ENCODE results near the gene SNX33. TPM values are rescaled to one million over a fixed set of nuclear protein-coding genes. Genes with fewer than 3 reads are reported as not detected.
A peak's percentile ranks its signal among the peaks of the same experiment; 100 is the strongest.
"Not testable (repeated sequence)": the region's sequence is repeated elsewhere in the genome, so short reads cannot be mapped to it uniquely, and the experiment has no call there.

Gene SNX33
- total and polyA plus RNA-seq, 11 donors: 7.7 to 20.9 (median 11.3) TPM

GRCh38 chr15:75709458-75709857 lies 61.7 kb downstream of the SNX33 start:
- H3K36me3 ChIP-seq; intact Hi-C loops (cut with DNase I); H3K9me3 ChIP-seq: not testable (repeated sequence)
- Histone ChIP-seq H3K4me1 (peaks cover 0 to 57% (median 21%) of the 10 kb centered on the region in 12 donors), H3K27me3 (peaks cover 0 to 11% (median 0%) of the 10 kb centered on the region in 9 donors), H3K4me3 (peak overlapping the region in 7 of 12 donors; percentile 4 to 30 (median 28)), H3K27ac (peak overlapping the region in 10 of 12 donors; percentile 12 to 95 (median 65))
- 12 to 43% (median 33%) methylated on average over 2 to 13 of the region's 15 CpGs for WGBS, 4 donors
- DNase-seq: peak; percentile 82 to 93 (median 86)
- TF ChIP-seq POLR2A (IDR thresholded peaks at IDR 0.05): peak in 1 of 2 donors; percentile 25
- ATAC-seq: peak; percentile 76 to 86 (median 80)

GRCh38 chr15:75710874-75711273 lies 63.2 kb downstream of the SNX33 start:
- intact Hi-C loops (cut with DNase I); H3K36me3 ChIP-seq: not testable (repeated sequence)
- H3K27ac ChIP-seq: peak overlapping the region in 3 of 12 donors; percentile 29 to 95 (median 79)

GRCh38 chr15:75711495-75711894 lies 63.8 kb downstream of the SNX33 start:
- intact Hi-C loops (cut with DNase I); H3K36me3 ChIP-seq; H3K9me3 ChIP-seq; ATAC-seq; DNase-seq: not testable (repeated sequence)
- Histone ChIP-seq H3K4me1 (peaks cover 0 to 38% (median 19%) of the 10 kb centered on the region in 12 donors), H3K27me3 (peaks cover 0 to 11% (median 0%) of the 10 kb centered on the region in 9 donors), H3K4me3 (peak overlapping the region in 10 of 12 donors; percentile 13 to 86 (median 65)), H3K27ac (peak overlapping the region in 6 of 12 donors; percentile 29 to 95 (median 72))
- 54 to 88% (median 68%) methylated on average over 2 to 7 of the region's 7 CpGs for WGBS, 4 donors

More at GRCh38 chr15:75710874-75711273, 63.2 kb downstream of the SNX33 start:
- Histone ChIP-seq H3K4me3 (peak overlapping the region in 1 of 12 donors; percentile 29), H3K4me1 (peaks cover 0 to 43% (median 19%) of the 10 kb centered on the region in 12 donors), H3K27me3 (peaks cover 0 to 11% (median 0%) of the 10 kb centered on the region in 9 donors)
- ATAC-seq, H3K9me3 ChIP-seq: not testable (repeated sequence)
- peak in 1 of 5 donors; percentile 62 for DNase-seq
- 73 to 88% (median 86%) methylated on average over 4 to 5 of the region's 5 CpGs; no CpG with 5 or more reads in 1 of the 4 donors for whole genome bisulfite sequencing, 4 donors

Other genes starting within 250 kb of the SNX33 start
- 10 to 100 TPM; 17.1 to 43.5 (median 31.8) TPM for gene SIN3A, start 196.2 kb upstream of the SNX33 start, total RNA-seq
- 10 to 100 TPM in 1 of 2 donors, 1 to 10 TPM in 1; 5.6 to 17.7 TPM for gene SIN3A, start 196.2 kb upstream of the SNX33 start, polyA plus RNA-seq
- 10 to 100 TPM in 3 of 9 donors, 1 to 10 TPM in 6; 4.6 to 16.8 (median 8.8) TPM for gene PTPN9, start 68.6 kb upstream of the SNX33 start, total RNA-seq
- 1 to 10 TPM; 2.4 to 7.7 TPM for gene PTPN9, start 68.6 kb upstream of the SNX33 start, polyA plus RNA-seq
- gene SNUPN, start 22.2 kb upstream of the SNX33 start, total RNA-seq: 10 to 100 TPM; 13.2 to 21.6 (median 14.5) TPM
- 10 to 100 TPM; 14.1 to 15.5 TPM for gene SNUPN, start 22.2 kb upstream of the SNX33 start, polyA plus RNA-seq
- 100 to 1,000 TPM in 2 of 9 donors, 10 to 100 TPM in 7; 37.1 to 151 (median 44.5) TPM for gene IMP3, start 7.7 kb upstream of the SNX33 start, total RNA-seq
- gene IMP3, start 7.7 kb upstream of the SNX33 start, polyA plus RNA-seq: 10 to 100 TPM; 38.4 to 88.1 TPM
- gene CSPG4, start 64.9 kb downstream of the SNX33 start, total RNA-seq: 10 to 100 TPM in 8 of 9 donors, 1 to 10 TPM in 1; 9.0 to 46.9 (median 18.8) TPM
- 10 to 100 TPM in 1 of 2 donors, 1 to 10 TPM in 1; 8.5 to 13.9 TPM for gene CSPG4, start 64.9 kb downstream of the SNX33 start, polyA plus RNA-seq
- gene UBE2Q2, start 195.5 kb downstream of the SNX33 start, total RNA-seq: 10 to 100 TPM; 22.8 to 39.4 (median 28.5) TPM
- gene UBE2Q2, start 195.5 kb downstream of the SNX33 start, polyA plus RNA-seq: 10 to 100 TPM; 13.6 to 18.2 TPM

All from heart left ventricle (tissue), 16 donors.